Hair follicular keratinocyte (primary cell): Measurements from ENCODE around the gene GPRIN2. TPM values are rescaled to one million over a fixed set of nuclear protein-coding genes. Genes with fewer than 3 reads are reported as not detected.

Source experiments
- total RNA-seq: library from RNA; depleted of rRNA; stranded (reverse); fragments of >200 nt; gene quantifications from 2 replicates; pipeline ENCODE4 v1.2.3, GENCODE V29; 2015

The GPRIN2 gene
- 0.11 and 0.55 TPM in 2 replicates for total RNA-seq

DNA sequence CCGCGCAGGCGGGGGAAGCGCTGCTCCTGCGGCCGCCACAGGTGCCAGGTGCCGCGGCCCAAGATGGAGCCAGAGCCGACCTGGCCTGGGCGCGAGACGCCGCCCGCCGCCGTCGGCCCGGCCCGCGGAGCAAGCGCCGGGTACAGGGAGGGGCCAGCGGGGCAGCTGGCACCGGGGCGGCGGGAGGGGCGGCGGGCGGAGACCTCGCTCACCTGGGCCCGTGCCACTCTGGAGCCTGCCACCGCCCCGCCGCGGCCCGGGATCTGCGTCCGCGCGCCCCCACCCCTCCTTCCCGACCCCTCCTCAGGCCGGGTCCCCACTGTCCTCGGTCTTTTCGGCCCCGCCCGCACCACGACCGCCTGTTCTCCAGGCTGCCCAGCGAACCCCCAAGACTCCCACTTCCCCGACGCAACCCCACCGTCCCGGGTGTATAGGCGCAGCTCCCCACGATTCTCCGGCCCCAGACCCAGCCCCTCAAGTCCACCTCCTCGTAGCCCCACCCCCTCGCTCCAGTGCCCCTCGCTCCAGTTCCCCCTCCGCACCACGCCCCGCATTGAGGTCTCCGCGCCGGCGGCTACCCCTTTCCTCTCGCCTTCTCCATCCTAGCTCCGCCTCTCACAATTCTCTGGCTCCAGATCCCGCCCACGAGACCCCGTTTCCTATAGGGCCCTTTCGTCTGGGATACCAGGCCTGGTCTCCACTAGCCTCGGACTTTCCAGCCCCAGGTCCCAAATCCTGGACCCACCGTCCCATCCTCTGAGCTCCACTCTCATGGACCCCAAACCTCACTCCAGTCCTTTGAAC is at the start of gene GPRIN2:
Gene GPRIN2 (minus strand): TSS at position 144 of the 804 bp plus-strand sequence. CDS start 5,922 bp downstream, outside the sequence.

DNA sequence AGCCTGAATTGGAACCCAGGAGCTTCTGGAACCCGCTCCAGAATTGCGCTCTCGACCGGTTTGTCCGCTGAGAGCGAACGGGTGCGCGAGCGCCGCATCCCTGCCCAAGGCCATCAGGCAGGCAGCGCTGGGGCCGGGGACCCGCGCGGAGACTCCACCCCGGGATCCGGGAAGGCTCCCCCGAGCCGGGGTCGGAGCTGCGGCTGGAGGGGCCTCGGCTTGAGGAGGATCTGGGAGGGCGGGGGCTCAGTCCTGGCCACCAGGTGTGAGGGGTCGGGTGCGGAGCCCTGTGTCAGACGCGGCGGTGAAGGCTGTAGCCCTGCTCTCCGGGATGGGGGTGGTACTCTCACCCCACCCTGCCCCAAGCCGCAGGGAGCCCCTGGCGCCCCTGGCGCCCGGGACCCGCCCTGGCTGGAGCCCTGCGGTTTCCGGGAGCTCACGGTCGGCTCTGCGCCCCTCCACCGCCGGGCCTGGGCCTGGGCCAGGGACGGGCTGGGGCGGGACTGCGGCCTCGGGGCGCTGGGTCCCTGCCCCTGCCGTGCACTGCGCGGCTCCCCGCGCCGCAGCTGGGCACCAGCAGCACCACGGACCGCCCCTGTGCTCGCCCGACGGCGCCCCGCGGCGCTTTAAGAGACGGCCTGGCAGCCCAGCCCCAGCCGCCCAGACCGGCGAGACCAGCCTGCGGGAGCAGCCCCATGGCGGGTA is 22.2 kb upstream of the GPRIN2 start, which contains the start of gene SYT15:
Gene SYT15 (plus strand): TSS at position 655 of the 705 bp plus-strand sequence. CDS start 41 bp downstream, at position 696.

Other genes with a start within 250 kb of the GPRIN2 start
- 196 and 272 TPM in 2 replicates for gene ANXA8L1, start 180.9 kb downstream of the GPRIN2 start, total RNA-seq
- gene NPY4R, start 90.7 kb downstream of the GPRIN2 start, total RNA-seq: not detected in 2 replicates
- under 0.01 and 0.08 TPM in 2 replicates for gene SYT15, start 22.5 kb upstream of the GPRIN2 start, total RNA-seq